HG03354 (cell line): Measurements from ENCODE around the gene GALM.

Source experiments
- ATAC-seq: cut with Tn5 transposase; IDR thresholded peaks from one replicate; pipeline ENCODE4 v1.9.1; 2021; ENCODE audit warnings: mild to moderate bottlenecking; ENCODE audit not compliant: unreplicated experiment, poor library complexity, severe bottlenecking

Gene GALM

DNA sequence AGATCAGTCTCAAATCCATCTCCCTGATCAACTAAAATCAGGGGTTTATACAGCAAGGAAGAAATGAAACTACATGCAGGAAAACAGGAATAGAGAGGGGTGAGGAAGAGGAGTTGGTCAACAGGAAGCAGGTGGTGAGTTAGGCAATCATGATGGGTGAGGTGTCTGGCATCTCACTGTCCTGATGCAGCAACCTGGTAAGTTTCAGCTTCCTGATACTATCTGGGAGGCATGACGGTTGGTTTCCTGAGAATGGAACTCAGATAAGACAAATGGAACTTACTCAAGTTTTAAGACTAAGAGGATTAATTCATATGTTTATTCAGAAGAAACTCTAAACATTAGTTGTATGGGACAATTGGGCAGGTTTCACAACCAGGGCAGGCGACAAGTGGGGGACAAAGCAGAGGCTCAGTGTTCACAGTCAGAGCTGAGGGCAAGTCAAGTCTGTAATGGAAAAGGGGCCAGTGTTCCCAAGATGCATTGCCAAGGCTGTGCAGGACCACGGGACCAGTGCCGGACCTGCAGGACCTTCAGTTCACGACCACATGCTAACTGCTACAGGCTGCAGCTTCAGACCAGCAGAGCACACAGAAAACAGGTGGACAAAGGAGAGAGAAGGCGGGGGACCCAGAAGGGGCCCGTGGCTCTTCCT is 17.7 kb upstream of the GALM start:
- no peak for ATAC-seq

DNA sequence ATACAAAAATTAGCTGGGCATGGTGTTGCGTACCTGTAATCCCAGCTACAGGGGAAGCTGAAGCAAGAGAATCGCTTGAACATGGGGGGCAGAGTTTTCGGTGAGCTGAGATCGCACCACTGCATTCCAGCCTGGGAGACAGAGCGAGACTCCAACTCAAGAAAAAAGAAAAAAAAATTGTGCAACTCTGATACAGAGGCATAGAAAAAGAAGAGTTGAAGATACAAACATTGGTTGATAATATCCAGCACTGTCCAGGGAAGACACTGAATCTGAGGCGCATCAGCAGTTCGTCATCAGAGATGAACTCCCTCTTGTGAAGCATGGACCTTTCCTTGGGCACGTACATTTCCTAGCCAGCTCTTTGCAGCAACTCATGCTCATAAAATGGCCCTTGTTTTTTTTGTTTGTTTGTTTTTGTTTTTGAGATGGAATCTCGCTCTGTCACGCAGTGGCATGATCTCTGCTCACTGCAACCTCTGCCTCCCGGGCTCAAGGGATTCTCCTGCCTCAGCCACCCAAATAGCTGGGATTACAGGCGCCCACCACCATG is 16.7 kb upstream of the GALM start:
- ATAC-seq = no peak

DNA sequence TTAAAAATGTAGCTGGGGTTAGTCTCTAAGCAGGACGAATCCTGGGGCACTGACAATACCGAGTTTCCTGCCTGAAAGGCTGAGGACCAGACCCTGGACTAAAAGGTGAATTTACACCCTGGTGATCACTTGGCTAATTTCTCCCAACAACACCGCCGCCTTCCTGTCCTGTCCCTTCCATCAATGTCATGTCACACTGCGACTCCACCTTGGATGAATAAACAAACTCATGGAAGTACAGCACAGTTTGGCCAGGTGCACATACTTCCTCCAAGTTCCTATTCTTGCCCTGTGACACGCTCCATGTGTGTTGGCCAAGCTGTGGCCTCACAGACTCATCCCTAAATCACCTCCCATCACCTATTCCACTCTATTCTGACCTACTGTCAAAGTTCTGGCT is 15.9 kb upstream of the GALM start:
- no peak for ATAC-seq

DNA sequence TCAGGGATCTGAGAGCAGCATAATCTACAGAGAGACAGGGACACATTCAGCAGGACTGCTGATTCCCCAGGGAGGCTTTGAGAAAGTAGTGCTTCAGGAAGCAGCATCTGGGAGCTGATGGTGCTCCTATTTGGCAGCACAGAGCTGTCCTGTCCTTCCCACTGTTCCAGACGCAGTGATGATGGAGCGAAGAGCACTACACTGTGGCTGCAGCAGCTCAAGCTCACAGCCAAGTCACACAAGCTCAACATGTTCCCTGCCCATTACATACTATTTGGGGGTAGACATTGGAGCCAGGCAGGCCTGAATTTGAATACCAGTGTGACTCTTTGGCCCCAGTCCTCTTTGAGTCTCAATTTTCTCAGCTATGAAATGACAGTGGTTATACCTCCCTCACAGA is 15.2 kb upstream of the GALM start:
- ATAC-seq = no peak

DNA sequence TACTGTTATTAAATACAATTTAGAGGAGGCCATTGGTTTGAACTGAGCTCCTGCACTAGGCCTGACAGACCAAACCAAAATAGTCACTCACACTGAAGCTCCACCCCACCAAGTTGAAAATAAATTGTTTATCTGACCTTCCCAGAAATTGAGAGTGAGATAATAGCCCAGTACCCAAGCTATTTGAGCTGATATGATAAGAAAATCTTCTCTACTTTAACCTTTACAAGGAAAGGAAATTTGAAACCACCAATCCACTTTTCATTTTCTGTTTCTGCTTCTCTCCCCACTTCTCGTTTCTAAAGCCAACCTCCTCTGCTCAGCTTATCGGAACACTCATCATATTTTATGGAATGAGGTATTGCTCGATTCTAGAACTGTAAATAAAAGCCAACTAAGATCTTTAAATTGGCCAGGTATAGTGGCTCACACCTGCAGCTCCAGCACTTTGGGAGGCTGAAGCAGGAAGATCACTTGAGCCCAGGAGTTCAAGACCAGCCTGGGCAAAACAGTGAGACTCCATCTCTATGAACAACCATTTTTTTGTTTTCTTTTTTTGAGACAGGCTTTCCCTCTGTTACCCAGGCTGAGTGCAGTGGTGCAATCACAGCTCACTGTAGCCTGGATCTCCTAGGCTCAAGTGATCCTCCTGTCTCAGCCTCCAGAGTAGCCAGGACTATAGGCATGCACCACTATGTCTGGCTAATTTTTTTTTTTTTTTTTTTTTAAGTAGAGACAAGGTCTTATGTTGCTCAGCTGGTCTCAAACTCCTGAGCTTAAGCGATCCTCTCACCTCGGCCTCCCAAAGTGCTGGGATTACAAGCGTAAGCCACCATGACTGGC is 13.3 kb upstream of the GALM start:
- no peak for ATAC-seq

DNA sequence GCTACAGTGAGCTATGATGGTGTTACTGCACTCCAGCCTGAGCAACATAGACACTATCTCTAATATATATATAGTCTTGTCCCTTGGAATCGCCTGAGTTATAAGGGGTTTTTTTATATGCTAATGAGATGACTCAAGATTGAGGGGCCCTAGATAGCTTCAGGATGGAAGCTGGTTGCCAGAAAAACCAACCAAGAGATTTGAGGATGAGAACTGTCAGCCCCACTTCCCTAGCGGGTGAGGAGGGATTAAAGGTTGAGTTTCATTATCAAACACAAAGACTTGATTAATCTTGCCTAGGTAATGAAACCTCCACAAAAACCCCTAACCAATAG is 12.6 kb upstream of the GALM start:
- ATAC-seq = no peak

DNA sequence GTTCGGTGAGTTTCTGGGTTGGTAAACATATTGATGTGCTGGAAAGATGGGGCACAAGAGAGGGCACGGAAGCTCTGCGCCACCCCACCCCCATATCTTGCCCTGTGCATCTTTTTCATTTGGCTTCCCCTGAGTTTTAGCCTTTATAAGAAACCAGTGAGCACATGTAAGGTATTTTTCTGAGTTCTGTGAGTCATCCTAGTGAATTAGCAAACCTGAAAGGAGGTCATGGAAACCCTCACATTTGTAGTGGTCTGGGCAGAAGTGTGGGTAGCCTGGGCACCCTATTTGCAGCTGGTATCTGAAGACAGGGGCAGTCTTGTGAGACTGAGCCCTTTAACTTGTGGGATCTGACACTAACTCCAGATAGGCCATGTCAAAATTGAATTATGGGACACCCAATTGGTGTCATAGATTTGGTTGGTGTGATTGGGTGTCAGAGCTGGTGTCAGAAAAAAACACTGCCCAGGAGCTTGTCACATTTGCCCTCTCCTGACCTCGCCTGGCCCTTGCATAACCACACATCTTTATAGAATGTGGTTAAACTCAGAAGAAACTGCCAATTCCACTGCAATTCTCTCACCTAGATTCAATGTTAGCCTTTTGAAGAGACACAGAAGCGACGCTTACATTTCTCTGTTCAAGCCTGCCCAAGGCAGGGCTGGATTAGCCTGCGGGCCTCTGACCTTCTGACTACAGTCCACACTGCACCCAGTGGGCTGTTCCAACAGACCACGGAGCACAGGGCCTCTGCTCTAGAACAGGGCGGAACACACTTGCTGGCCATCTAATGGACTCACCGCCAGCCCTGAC is 12.0 kb upstream of the GALM start:
- peak; percentile 50 for ATAC-seq

DNA sequence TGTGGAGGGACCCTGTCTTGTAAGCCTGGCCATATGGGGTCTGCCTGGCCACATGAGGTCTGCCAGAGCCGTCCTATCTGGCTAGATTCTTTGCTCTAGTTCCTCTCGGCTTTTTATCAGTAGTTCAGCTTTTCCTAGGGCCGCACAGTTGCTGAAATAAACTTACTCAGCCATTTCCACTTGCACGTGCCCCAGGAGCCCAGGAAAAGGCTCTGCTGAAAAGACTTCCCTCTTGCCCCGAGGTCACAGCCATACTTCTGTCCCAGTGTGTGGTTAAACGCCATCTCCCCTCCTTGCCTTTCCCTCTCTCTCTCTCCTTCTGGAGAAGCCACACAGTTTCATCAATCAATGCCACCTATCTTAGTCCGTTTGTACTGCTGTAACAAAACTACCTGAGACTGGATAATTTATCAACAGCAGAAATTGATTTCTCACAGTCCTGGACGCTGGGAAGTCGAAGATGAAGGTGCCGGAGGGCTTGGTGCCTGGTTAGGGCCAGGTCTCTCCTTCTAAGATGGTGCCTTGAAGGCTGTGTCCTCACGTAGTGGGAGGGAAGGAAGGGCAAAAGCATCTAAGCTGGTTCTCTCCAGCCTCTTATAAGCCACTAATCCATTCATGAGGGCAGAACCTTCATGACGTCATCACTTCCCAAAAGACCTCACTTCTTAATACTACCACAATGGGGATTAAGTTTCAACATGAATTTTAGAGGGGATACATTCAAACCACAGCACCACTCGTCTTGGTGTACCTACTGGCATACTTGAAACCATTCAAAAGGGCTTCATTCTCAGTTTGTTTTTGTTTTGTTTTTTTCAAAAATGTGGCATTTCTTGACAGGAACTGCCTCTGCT is 11.2 kb upstream of the GALM start:
- no peak for ATAC-seq

DNA sequence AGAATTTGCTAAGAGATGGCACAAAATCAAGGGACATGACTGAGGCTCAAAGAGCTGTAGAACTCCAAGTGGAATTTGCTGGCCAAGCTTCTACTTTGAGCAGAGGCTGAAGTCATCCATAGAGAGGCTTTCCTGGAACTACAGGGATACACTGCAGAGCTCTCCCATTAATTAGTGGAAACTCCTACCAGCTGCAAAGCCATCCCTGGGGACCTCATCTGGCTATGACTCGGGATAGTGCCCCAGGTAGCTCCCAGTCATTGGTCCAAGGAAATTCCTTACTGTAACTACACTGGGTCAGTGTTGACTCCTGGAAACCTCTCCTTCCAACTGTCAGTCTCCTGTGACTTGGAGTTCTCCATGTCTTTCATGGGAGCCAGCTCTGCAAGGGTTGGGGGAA is 10.5 kb upstream of the GALM start:
- ATAC-seq = no peak

DNA sequence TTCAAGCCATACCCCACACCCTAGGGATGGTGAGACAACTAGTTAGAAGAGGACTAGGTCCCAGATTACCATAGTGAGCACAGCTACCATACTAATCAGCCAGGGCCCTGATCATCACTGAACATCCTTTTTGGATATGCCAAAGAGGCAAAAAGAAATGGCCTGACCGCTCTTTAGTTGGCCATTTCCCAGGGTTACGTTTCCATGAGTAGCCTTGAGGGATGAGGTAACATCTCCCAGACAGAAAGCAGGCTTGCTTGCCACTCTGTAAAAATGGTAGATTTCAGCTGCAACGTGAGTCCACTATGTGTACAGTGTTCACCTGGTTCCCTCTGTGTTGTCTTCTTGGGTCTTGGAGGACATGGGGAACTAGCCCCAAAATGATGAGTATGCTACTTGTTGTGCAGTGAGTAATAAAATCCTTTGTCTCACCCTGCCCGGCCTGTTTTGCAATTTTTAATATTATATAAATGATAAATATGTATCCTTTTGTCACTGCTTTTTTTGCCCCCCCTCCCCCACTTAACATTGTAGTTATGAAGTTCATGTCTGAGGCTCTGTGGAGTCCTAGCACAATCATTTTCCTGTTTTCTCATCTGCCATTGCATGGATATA is 8.9 kb upstream of the GALM start:
- ATAC-seq = no peak

DNA sequence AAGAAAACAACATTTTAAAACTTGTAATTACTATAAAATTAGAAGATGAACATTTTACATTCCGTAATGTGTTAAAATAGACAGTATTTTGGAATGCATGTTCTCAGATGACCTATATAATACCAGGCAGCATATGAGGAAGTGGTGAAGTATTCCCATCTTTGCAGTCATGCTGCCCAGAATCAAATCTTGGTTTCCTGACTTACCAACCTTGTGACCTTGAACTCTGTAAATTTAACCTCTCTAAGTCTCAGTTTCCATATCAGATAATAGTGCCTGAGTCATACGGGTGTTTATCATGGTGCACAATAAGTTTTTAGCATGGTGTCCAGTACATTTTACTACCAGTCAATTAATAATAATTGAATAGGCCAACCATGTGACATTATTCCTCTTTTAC is 7.3 kb upstream of the GALM start:
- ATAC-seq = no peak

DNA sequence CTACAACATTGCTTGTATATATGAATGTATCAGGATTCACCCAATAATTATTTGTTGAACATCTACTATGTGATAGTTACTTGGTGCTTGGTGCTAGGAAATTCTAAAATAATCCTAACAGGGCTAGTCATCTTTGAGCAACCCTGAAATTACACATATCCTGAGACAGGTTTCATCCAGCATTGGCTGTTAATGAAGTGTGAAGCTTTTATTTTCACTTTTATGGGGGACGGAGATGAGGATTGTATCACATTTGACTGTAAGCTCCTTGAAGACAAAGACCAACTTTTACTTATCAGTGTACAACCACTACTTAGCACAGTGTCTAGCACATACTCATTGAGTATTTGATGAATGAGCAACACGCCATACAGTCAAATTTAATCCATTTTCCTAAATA is 6.8 kb upstream of the GALM start:
- ATAC-seq = no peak

DNA sequence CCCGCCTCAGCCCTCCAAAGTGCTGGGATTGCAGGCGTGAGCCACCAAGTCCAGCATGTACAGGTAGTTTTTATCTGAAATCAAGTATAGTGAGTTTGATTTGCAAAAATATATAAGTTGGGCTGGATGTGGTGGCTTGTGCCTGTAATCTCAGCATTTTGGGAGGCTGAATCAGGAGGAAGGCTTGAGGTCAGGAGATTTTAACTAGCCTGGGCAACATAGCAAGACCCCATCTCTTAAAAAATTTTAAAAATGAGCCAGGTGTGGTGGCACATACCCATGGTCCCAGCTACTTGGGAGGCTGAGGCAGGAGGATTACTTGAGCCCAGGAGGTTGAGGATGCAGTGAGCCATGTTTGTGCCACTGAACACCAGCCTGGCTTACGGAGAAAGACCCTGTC is 5.6 kb upstream of the GALM start:
- ATAC-seq = no peak

DNA sequence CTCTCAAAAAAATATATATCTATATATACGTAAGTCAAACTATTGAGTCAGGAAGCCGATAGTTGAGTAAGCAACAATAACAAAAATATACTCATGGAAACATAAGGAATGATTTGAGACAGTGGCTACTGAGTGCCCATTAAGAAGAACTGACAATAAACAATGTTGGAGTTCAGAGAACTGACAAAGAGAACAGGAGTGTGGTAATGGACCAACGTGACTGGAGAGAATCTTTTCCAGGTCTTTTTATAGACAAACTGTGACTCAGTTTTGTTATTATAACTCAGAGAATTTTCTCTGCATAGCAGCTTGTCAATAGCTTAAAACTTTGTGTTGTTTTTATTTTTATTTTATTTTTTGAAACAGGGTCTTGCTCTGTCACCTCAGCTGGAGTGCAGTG is 4.6 kb upstream of the GALM start:
- ATAC-seq = no peak

DNA sequence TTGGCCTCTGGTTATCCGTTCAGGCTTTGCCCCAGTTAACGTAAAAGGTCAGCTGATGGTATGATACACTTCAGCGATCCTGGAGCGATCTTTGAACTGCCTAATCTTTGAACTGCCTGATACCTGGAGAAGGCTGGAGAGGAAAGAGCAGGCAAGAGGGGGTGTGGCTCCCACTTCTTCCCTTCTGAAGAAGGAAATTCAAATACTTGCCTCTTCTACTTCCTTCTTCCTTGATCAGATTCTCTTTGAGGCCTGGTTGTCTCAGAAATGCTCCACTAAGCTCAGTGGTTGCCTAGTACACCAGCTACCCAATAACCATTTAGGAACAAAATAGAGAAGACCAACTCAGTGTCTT is 619 bp downstream of the GALM start:
- ATAC-seq = peak; percentile 39

DNA sequence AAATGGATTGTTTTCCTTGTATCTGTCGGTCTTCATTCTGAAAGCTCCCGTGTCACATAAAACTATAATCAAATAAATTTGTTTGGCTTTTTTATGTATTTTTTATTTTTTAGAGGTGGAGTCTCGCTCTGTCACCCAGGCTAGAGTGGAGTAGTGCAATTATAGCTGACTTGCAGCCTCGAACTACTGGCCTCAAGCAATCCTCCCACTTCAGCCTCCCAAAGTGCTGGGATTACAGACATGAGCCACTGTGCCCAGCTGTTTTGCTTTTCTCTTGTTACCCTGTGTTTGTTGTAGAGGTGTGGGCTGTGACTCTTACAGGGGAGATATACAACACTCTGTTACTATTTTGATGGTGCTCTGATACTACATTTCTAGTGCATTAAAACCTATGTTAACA is 2.2 kb downstream of the GALM start:
- ATAC-seq = no peak

DNA sequence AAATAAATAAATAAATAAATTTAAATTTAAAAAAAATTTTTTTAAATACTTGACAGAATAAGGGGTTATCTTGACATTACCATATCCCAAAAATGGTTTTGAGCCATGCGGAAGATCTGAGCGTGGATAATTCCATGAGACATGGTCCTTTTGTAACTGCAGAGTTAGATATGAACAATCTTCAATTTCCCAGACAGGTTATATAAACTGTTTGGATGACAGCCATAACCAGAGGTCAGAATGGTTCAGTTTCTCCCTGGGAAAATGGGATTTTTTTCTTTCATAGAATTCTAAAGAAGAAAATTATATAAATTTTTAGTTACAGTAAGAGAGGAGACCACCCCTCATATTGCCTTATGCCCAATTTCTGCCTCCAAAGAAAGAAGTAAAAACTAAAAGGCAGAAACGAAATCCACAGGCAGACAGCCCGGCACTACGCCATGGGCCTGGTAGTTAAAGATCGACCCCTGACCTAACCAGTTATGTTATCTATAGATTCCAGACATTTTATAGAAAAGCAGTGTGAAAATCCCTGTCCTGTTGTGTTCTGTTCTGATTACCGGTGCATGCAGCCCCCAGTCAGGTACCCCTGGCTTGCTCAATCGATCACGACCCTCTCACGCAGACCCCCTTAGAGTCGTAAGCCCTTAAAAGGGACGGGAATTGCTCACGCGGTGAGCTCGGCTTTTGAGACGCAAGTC is 3.0 kb downstream of the GALM start:
- no peak for ATAC-seq

DNA sequence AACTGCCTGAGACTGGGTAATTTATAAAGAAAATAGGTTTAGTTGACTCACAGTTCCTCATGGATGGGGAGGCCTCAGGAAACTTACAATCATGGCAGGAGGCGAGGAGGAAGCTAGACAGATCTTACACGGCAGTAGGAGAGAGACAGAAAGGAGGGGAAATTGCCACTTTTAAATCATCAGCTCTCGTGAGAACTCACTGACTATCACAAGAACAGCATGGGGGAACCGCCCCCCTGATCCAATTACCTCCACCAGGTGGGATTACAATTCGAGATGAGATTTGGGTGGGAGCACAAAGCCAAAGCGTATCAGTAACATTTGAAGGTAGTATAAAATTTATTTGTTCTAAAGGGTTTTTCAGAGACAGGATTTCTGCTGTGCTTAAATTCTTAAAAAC is 5.4 kb downstream of the GALM start:
- no peak for ATAC-seq

DNA sequence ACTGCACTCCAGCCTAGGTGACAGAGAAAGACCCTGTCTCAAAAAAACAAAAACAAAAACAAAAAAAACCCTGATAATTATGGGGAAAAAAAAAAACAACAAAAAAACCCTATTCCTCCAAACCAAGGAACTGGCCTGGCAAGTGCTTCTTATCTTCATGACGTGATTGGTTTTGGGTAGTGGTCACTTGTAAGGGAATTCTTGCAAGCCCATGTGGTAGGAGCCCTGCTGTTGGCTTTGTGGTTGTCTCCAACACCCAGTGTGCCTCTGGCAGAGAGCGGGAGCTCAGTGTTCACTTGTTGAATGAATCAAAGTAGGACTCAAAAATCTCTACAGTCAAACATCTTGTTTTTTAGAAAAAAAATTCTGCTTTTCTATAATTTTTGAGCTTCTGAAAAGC is 6.0 kb downstream of the GALM start:
- no peak for ATAC-seq
